MM.1S (cell line): ENCODE measurements around the gene IMPG1.
A peak's percentile ranks its signal among the peaks of the same experiment; 100 is the strongest.
"Not testable (repeated sequence)": the region's sequence is repeated elsewhere in the genome, so short reads cannot be mapped to it uniquely, and the experiment has no call there.

ENCODE experiments used
- DNase-seq: peaks from one replicate; pipeline ENCODE4 v3.0.0-alpha.2; 2015
- H2AFZ ChIP-seq: fragments of 300-600 bp; sonication (generic); 2 replicates; pipeline ENCODE4 v1.6.0; 2016; ENCODE audit warnings: antibody characterized with exemption, low read length
- H3F3A ChIP-seq: fragments of 300-600 bp; sonication (generic); 2 replicates; pipeline ENCODE4 v1.6.1; 2016; ENCODE audit warnings: mild to moderate bottlenecking, antibody characterized with exemption, low read length, moderate library complexity, mixed read lengths; ENCODE audit not compliant: insufficient read depth
- H3K27ac ChIP-seq: fragments of 300-600 bp; sonication (generic); 2 replicates; pipeline ENCODE4 v1.5.1; 2016; ENCODE audit warnings: mild to moderate bottlenecking, low read length
- H3K27me3 ChIP-seq: fragments of 300-600 bp; sonication (generic); replicated peaks from 2 replicates; pipeline ENCODE4 v1.6.0; 2016; ENCODE audit warnings: low read length; ENCODE audit not compliant: insufficient read depth
- H3K36me3 ChIP-seq: fragments of 300-600 bp; sonication (generic); replicated peaks from 2 replicates; pipeline ENCODE4 v1.6.1; 2016; ENCODE audit warnings: mild to moderate bottlenecking, low read length, mixed read lengths; ENCODE audit not compliant: insufficient read depth
- H3K4me1 ChIP-seq: fragments of 300-600 bp; sonication (generic); 2 replicates; pipeline ENCODE4 v1.6.1; 2016; ENCODE audit warnings: low read length, mixed read lengths
- H3K4me2 ChIP-seq: fragments of 300-600 bp; sonication (generic); 2 replicates; pipeline ENCODE4 v1.6.0; 2016; ENCODE audit warnings: low read depth, low read length
- H3K4me3 ChIP-seq: fragments of 300-600 bp; sonication (generic); 2 replicates; pipeline ENCODE4 v1.5.1; 2016; ENCODE audit warnings: low read length, mixed read lengths
- H3K79me2 ChIP-seq: fragments of 300-600 bp; sonication (generic); 2 replicates; pipeline ENCODE4 v1.6.1; 2016; ENCODE audit warnings: mixed run types, low read length, mixed read lengths
- H3K9ac ChIP-seq: fragments of 300-600 bp; sonication (generic); 2 replicates; pipeline ENCODE4 v1.6.1; 2016; ENCODE audit warnings: low read length, mixed read lengths
- H3K9me2 ChIP-seq: fragments of 300-600 bp; sonication (generic); replicated peaks from 2 replicates; pipeline ENCODE4 v1.6.1; 2016; ENCODE audit warnings: mild to moderate bottlenecking, low read length, mixed read lengths; ENCODE audit not compliant: insufficient read depth
- H3K9me3 ChIP-seq: fragments of 300-600 bp; sonication (generic); replicated peaks from 2 replicates; pipeline ENCODE4 v1.6.1; 2016; ENCODE audit warnings: mild to moderate bottlenecking, low read length, mixed read lengths; ENCODE audit not compliant: insufficient read depth
- H4K20me1 ChIP-seq: fragments of 300-600 bp; sonication (generic); 2 replicates; pipeline ENCODE4 v1.6.1; 2016; ENCODE audit warnings: mild to moderate bottlenecking, low read length, moderate library complexity, mixed read lengths; ENCODE audit not compliant: insufficient read depth
- CTCF ChIP-seq: fragments of 300-600 bp; sonication (generic); IDR thresholded peaks from 2 replicates; pipeline ENCODE4 v1.5.1; 2016; ENCODE audit warnings: antibody characterized with exemption, low read length, mixed read lengths
- EZH2 ChIP-seq: fragments of 300-600 bp; sonication (generic); optimal IDR thresholded peaks from 2 replicates; pipeline ENCODE3; 2017; ENCODE audit warnings: low read depth, mild to moderate bottlenecking, antibody characterized with exemption, low read length, mixed read lengths
- EZH2phosphoT487 ChIP-seq: fragments of 300-600 bp; sonication (generic); IDR thresholded peaks from 2 replicates; pipeline ENCODE4 v1.6.1; 2018; ENCODE audit warnings: antibody characterized with exemption, low read length

IMPG1 gene

GRCh38 chr6:75900216-75900615 is 172.2 kb downstream of the IMPG1 start:
- H3K27ac ChIP-seq, H2AFZ ChIP-seq, H3K79me2 ChIP-seq, H3K4me1 ChIP-seq, H3K4me3 ChIP-seq, H4K20me1 ChIP-seq, H3K36me3 ChIP-seq, H3F3A ChIP-seq, H3K9me3 ChIP-seq, H3K27me3 ChIP-seq, H3K9ac ChIP-seq, DNase-seq, H3K9me2 ChIP-seq, H3K4me2 ChIP-seq: not testable (repeated sequence)

GRCh38 chr6:75896526-75896925 is 175.9 kb downstream of the IMPG1 start:
- Histone ChIP-seq H2AFZ (no peak overlapping the region), H3K9ac (no peak overlapping the region), H3K4me3 (no peak overlapping the region), H3K27me3 (no peaks in the 10 kb centered on the region), H3K4me1 (no peaks in the 10 kb centered on the region), H4K20me1 (no peaks in the 10 kb centered on the region), H3K36me3 (0 out of 2 replicates have a peak, but pooled peaks cover 6% of the 10 kb centered on the region), H3K9me2 (no peaks in the 10 kb centered on the region), H3K4me2 (no peak overlapping the region), H3F3A (no peaks in the 10 kb centered on the region), H3K27ac (no peak overlapping the region), H3K79me2 (no peaks in the 10 kb centered on the region), H3K9me3 (no peaks in the 10 kb centered on the region)
- no peak for DNase-seq
- TF ChIP-seq CTCF (no peak), EZH2phosphoT487 (no peak), EZH2 (no peak)

- H3K27me3 ChIP-seq = no peaks in the 10 kb centered on the region
- no peak overlapping the region for H3K9ac ChIP-seq
- no peak overlapping the region for H3K27ac ChIP-seq
- H3F3A ChIP-seq = no peaks in the 10 kb centered on the region
- DNase-seq = no peak
- no peak overlapping the region for H3K4me2 ChIP-seq
- no peaks in the 10 kb centered on the region for H3K4me1 ChIP-seq
- H3K79me2 ChIP-seq = no peaks in the 10 kb centered on the region
- 0 out of 2 replicates have a peak, but pooled peaks cover 6% of the 10 kb centered on the region for H3K36me3 ChIP-seq
- no peak overlapping the region for H3K4me3 ChIP-seq
- H2AFZ ChIP-seq = no peak overlapping the region
- no peaks in the 10 kb centered on the region for H3K9me2 ChIP-seq
- TF ChIP-seq EZH2 (no peak), EZH2phosphoT487 (no peak), CTCF (no peak)
- H4K20me1 ChIP-seq = no peaks in the 10 kb centered on the region
- H3K9me3 ChIP-seq = no peaks in the 10 kb centered on the region
Measured at GRCh38 chr6:75893776-75894152, 178.7 kb downstream of the IMPG1 start.

GRCh38 chr6:75893058-75893775 is 179.2 kb downstream of the IMPG1 start:
- H3K9me3 ChIP-seq = no peaks in the 10 kb centered on the region
- H3K27ac ChIP-seq = no peak overlapping the region
- H2AFZ ChIP-seq = no peak overlapping the region
- H4K20me1 ChIP-seq = no peaks in the 10 kb centered on the region
- no peaks in the 10 kb centered on the region for H3K79me2 ChIP-seq
- no peak overlapping the region for H3K4me3 ChIP-seq
- no peak overlapping the region for H3K4me2 ChIP-seq
- no peak overlapping the region for H3K9ac ChIP-seq
- H3K4me1 ChIP-seq = no peaks in the 10 kb centered on the region
- TF ChIP-seq EZH2 (no peak), CTCF (peak; percentile 73), EZH2phosphoT487 (no peak)
- H3K9me2 ChIP-seq = no peaks in the 10 kb centered on the region
- 0 out of 2 replicates have a peak, but pooled peaks cover 3% of the 10 kb centered on the region for H3K36me3 ChIP-seq
- H3F3A ChIP-seq = no peaks in the 10 kb centered on the region
- H3K27me3 ChIP-seq = no peaks in the 10 kb centered on the region
- peak; percentile 62 for DNase-seq
